DMS 273 (cell line): ENCODE data around the gene SELENOF.
A peak's percentile ranks its signal among the peaks of the same experiment; 100 is the strongest.

ENCODE experiments used
- DNase-seq: peaks from one replicate; lab custom pipeline; 2025; ENCODE audit not compliant: unreplicated experiment; lab: John Stamatoyannopoulos, UW

Gene SELENOF

GRCh38 chr1:86913896-86914600 lies at the start of gene SELENOF:
TSS of gene SELENOF (minus strand) at chr1:86914126. CDS start at chr1:86914111, 15 bp downstream.
- DNase-seq = peak; percentile 100

GRCh38 chr1:86960548-86960947 lies 46.6 kb upstream of the SELENOF start:
- DNase-seq = no peak

- DNase-seq = no peak
Measured at GRCh38 chr1:86957221-86957620, 43.3 kb upstream of the SELENOF start.

- DNase-seq = no peak
Measured at GRCh38 chr1:86956221-86956620, 42.3 kb upstream of the SELENOF start.

GRCh38 chr1:86955678-86956077 lies 41.8 kb upstream of the SELENOF start:
- DNase-seq = no peak

GRCh38 chr1:86953167-86953566 lies 39.2 kb upstream of the SELENOF start:
- DNase-seq = no peak

- DNase-seq = no peak
Measured at GRCh38 chr1:86951430-86951829, 37.5 kb upstream of the SELENOF start.

- no peak for DNase-seq
Measured at GRCh38 chr1:86950712-86951419, 36.9 kb upstream of the SELENOF start.

GRCh38 chr1:86948212-86948611 lies 34.3 kb upstream of the SELENOF start:
- no peak for DNase-seq

- DNase-seq = no peak
Measured at GRCh38 chr1:86942743-86943142, 28.8 kb upstream of the SELENOF start.

- DNase-seq = no peak
Measured at GRCh38 chr1:86942042-86942441, 28.1 kb upstream of the SELENOF start.

- no peak for DNase-seq
Measured at GRCh38 chr1:86940599-86940998, 26.7 kb upstream of the SELENOF start.

GRCh38 chr1:86939406-86939805 lies 25.5 kb upstream of the SELENOF start:
- DNase-seq = no peak

- DNase-seq = no peak
Measured at GRCh38 chr1:86938855-86939254, 24.9 kb upstream of the SELENOF start.

- DNase-seq = no peak
Measured at GRCh38 chr1:86938450-86938849, 24.5 kb upstream of the SELENOF start.

- DNase-seq = no peak
Measured at GRCh38 chr1:86933562-86934377, 19.8 kb upstream of the SELENOF start.

GRCh38 chr1:86933051-86933450 lies 19.1 kb upstream of the SELENOF start:
- no peak for DNase-seq

GRCh38 chr1:86928819-86929218 lies 14.9 kb upstream of the SELENOF start:
- DNase-seq = no peak

GRCh38 chr1:86926883-86927282 lies 13.0 kb upstream of the SELENOF start:
- DNase-seq = no peak

GRCh38 chr1:86925742-86926141 lies 11.8 kb upstream of the SELENOF start:
- no peak for DNase-seq

- DNase-seq = no peak
Measured at GRCh38 chr1:86924324-86924960, 10.5 kb upstream of the SELENOF start.
